GM19239 (cell line): Measurements from ENCODE around the gene RNU11.
"Not testable (repeated sequence)": the region's sequence is repeated elsewhere in the genome, so short reads cannot be mapped to it uniquely, and the experiment has no call there.

Source experiments
- DNase-seq: peaks from one replicate; pipeline ENCODE4 v3.0.0; 2011; ENCODE audit warnings: low spot score; ENCODE audit not compliant: insufficient read length
- FAIRE-seq: peaks from 2 replicates; lab custom pipeline; 2011; peaks lifted over from hg19 to GRCh38; lab: Jason Lieb, UNC

Gene RNU11

DNA sequence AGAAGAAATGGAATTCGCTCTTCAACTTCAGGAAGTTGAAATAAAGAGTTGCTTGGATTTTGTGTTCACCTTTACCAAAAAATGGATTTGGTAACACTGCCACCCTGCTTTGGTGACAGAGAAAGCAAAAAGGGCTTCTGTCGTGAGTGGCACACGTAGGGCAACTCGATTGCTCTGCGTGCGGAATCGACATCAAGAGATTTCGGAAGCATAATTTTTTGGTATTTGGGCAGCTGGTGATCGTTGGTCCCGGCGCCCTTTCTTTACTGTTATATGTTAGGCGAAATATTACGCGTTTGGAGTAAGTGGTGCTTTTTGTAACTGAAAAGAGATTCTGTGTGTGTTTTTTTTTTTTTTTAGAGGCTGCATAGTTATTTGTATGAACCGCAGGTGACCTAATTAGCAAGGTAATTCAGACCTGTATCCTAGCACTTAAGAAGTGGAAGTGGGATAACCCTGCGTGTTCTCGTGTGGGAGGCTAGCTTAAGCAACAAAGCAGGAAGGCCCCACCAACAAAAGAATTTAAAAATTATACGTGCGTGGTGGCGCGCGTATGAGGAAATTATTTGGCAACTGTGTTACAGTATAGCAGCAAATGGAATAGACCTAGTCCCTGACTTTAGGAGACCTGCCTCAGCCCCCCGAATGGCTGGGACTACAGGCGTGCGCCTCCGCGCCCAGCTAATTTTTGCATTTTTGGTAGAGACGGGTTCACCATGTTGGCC, at the start of gene RNU11:
Gene RNU11 (plus strand): TSS at position 127 of the 725 bp plus-strand sequence.
- FAIRE-seq: peak; percentile 49

DNA sequence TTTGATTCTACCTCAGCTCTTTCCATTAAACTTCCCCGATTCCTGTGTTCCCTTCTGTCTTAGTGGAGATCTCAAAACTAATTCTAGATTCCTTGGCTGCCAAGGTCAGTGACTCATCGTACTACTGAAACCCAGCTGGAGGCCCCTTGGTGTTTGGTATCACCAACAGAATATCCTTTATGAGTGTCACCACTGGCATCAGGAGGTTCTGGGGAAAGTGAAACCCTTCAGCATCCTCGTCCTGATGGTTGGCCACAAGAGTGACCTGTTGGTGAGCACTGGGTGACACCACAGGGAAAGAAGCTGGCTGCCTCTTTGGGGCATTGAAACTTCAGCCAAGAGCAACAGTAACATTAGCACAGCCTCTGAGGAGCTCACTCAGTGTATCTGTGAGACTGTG, 46.7 kb upstream of the RNU11 start:
- no peak for DNase-seq
- FAIRE-seq: peak; percentile 81

More for the DNA sequence above, at the start of gene RNU11:
- DNase-seq: peak; percentile 45

DNA sequence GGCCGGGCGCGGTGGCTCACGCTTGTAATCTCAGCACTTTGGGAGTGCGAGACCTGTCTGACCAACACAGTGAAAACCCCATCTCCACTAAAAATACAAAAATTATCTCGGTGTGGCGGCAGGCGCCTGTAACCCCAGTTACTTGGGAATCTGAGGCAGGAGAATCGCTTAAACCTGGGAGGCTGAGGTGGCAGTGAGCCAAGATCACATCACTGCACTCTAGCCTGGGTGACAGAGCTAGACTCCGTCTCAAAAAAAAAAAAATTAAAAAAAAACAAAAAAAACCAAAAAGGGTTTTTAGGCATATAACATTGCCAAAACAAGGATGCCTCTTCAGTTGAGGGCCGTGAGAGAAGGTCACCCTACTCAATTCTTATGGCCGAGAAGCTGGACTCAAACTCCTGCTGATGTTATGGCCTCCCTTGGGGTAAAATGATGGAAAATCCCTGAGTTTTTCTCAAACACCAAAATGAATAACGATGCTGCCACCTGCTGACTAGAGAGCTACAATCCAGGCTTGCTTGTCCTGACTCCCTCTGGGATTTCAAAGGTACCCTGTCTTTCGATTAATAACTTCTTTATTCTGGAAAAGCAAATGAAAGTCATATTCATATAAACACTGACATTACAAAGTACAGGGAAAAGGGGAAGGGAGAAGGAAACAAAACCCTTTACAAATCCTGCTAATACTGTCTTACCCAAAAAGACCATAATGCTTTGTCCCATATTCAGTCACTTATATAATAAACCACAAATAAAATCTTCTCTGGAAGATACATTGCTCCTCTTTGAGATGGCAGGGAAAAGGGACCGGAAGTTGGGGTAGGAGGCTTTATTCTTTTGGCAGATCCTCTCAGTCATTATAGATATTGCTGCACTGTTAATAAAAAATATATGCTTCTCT, 45.6 kb upstream of the RNU11 start:
- peak; percentile 74 for FAIRE-seq
- DNase-seq: no peak

DNA sequence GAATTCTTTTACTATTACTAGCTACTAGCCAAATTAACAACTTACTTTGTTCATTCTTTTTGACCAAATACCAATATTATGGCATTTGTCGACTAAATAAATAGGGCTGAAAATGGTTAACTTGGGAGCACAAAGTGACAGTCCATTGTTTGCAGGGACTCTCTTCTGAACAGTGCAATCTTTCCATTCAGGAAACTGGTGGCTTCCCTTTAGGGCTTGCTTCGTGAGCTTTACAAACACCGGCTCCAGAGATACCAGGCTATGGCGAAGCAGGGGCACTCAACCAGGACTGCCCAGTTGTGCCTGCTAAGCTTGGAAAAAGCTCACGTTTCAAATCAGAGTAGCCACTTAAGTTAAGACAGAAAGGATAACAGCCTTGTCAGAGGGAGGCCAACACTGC, 44.0 kb upstream of the RNU11 start:
- no peak for FAIRE-seq
- no peak for DNase-seq

DNA sequence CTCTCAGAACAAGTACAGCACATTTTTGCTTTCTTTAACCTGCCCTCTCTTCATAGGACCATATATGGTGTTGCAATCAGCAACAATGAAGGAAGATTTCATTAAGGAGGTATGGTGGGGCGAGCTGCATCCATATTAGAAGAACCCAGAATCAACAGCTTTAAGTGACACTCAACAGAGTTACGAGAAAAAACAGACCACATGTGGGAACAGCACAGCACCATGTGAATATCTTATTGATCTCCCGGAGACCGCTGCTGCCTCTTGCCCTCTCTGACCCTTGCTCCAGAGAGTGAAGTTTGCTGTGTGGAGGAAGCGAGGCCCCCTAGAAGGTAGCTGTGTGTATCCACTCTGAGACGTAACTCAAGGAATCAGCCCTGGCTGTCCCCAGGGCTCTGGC, 43.4 kb upstream of the RNU11 start:
- FAIRE-seq (no peak), DNase-seq (no peak)

DNA sequence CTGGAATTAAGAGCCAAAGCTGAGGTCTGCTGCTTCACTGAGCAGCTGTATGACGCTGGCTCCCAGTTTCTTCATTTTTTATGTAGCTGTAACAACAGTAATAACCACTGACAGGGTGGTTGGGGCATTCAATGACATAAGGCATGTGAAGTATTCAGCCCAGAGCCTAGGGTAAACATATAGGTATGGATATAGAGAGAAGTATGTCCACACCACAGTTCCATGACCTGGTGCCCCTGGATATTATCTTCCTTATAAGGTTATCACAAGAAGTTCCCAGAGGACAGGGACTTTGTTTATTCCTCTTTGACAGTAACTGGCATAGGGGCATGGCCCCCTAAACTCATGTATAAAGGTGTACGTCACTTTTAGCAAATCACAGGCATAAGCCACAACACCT, 41.6 kb upstream of the RNU11 start:
- DNase-seq: no peak

DNA sequence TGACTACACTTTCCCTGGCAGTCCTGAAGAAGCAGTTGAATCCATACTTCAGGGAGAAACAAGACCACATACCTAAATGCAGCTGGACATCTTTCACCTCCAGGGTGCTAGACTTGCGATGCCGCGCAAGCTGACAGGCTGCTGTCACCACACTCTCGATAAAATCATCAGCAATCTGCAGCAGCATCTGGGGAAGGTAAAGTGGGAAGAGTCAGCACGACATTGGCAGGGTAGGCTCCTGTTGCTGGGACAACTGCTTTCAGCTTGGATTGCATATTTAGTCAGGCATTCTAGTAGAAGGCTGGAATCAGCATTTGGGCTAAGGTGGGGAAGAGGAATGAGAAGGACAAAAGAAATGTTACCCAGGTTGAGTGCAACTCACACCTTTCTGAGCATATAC, 35.2 kb upstream of the RNU11 start:
- FAIRE-seq (no peak), DNase-seq (no peak)

More for the DNA sequence above, 41.6 kb upstream of the RNU11 start:
- FAIRE-seq: no peak

DNA sequence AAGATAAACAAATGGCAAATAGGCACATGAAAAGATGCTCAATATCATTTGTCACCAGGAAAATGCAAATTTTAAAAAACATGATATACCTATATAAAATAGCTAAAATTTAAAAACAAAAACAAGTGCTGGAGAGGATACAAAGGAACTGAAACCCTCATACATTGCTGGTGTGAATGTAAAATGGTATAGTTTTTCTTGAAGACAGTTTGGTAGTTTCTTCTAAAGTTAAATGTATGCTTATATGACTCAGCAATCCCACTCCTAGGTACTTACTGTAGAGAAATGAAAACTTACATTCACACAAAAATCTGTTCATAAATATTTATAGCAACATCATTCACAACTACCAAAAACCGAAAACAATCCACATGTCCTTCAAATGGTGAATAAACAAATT, 16.7 kb upstream of the RNU11 start:
- no peak for DNase-seq
- peak; percentile 26 for FAIRE-seq

DNA sequence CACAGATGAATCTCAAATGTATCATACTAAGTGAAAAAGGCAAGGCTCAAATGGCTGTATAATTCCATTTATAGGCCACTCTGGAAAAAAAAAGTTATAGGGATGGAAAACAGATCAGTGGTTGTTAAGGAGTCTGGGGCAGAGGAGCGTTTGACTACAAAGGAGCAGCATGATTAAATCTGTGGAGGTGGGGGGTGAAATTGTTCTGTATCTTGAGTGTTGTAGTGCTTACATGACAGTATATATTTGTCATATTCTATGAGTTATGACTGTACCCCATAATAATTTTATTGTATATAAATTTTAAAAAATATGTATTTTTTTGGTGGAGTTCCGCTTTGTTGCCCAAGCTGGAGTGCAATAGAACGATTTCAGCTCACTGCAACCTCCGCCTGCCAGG, 15.8 kb upstream of the RNU11 start:
- FAIRE-seq: peak; percentile 45

DNA sequence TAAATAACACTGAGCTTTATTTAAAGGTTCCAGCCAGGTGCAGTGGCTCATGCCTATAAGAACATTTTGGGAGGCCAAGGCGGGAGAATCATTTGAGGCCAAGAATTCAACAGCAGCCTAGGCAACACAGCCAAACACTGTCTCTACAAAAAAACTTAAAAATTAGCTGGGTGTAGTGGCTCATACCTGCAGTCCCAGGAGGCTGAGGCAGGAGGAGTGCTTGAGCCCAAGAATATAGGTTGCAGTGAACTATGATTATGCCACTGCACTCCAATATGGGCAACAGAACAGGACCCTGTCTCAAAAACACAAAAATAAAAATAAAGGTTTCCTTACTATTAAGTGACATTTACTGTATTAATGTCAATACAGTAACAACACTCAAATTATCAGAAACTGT, 7.6 kb upstream of the RNU11 start:
- no peak for FAIRE-seq
- no peak for DNase-seq

More for the DNA sequence above, 15.8 kb upstream of the RNU11 start:
- DNase-seq: no peak

DNA sequence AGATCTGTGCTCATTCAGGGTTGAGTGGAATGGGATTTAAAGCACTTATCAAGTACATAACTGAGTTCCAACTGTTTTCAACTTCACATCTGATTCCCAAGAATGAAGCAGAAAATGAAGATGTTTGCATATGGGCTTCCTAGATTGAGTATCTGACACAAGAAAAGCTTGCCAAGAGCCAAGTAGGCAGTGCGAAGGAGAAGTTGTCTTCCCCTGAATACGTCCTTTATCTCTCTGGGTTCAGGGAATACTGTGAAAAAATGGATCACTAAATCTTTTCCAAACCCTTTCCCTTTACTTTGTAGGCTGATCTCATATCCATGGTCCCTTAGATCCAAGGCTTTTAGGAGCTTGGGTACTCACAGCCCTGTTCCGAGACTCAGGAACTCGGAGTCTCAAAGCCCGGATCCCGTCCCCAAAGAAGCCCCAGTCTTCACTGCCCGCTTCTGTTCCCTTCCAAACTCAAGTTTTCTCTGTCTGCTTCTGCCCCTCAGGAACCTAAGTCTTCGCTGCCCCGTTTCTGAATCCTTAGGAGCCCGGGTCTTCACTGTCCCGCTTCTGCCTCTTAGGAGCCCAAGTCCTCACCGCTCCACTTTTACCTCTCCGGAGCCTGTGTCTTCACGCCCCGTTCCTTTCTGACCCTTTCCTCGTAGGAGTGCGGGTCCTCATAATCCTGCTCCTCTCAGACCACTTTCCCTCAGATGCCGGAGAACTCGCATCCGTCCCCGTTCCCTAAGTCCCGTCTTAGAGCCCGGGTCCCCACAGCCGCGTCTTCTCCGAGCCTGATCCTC, 6.1 kb upstream of the RNU11 start:
- no peak for DNase-seq
- no peak for FAIRE-seq

DNA sequence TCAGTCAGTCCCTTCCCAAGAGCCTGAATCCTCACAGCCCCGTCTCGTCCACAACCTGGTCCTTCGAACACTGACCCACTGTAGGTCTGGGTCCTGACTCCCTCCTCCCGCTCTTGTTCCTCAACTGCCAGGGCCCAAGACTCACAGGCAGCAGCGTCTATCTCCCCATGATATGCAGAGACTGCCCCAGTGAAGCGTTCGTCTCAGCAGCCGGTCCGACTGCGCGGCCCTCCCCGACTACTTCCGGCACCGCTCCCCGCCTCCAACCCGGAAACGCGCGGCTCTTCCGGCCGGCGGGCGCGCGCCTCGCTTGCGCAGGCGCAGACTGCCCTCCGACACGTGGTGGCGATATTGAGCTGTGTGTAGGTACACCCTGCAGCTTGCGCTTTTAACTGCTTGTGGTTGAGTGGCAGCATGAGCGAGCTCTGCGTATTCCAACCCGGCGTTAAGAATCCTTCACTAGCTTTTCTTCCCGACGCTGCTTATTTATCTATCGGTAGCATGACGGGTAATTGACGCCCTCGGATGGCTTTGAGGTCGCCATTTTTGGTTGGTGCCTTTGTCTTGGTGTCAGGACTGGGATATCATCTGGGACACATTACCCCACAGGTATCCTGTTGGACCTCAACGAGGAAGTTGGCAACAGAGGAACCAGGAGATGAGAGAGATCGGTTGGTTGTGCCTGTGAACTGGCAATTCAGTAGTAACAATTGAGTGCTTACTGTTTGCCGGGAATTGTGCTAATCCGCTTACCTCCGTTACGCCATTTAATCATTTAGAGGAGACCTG, 5.4 kb upstream of the RNU11 start, which contains the start of gene TAF12:
Gene TAF12 (minus strand): TSS at position 221 of the 789 bp plus-strand sequence. CDS start 20,986 bp downstream, outside the sequence.
- DNase-seq (peak; percentile 63), FAIRE-seq (peak; percentile 94)

DNA sequence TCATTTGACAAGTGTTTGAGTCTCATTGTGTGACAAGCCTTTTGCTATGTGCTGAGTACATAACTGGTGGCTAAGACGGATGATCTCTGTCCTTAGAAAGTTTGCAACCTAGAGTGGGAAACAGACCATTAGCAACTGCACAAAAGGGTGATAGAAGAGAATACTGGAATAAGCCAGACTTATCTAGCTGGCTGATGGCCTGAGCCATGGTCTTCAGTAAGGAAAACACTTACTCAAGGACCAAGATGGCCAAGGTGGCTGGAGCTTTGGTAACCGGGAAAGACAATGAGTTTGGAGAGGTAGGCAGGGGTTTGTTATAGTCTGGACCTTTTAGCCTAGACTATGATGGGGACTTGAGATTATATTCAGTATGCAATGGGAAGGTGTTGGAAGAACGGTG, 3.9 kb upstream of the RNU11 start:
- no peak for DNase-seq
- FAIRE-seq: no peak

DNA sequence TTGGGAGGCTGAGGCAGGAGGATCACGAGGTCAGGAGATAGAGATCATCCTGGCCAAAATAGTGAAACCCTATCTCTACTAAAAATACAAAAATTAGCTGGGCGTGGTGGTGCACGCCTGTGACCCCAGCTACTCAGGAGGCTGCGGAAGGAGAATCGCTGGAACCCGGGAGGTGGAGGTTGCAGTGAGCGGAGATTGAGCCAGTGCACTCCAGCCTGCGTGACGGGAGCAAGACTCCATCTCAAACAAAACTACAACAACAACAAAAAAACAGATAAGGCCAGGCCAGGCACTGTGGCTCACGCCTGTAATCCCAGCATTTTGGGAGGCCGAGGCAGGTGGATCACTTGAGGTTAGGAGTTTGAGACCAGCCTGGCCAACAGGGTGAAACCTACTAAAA, 3.0 kb upstream of the RNU11 start:
- FAIRE-seq, DNase-seq: not testable (repeated sequence)

DNA sequence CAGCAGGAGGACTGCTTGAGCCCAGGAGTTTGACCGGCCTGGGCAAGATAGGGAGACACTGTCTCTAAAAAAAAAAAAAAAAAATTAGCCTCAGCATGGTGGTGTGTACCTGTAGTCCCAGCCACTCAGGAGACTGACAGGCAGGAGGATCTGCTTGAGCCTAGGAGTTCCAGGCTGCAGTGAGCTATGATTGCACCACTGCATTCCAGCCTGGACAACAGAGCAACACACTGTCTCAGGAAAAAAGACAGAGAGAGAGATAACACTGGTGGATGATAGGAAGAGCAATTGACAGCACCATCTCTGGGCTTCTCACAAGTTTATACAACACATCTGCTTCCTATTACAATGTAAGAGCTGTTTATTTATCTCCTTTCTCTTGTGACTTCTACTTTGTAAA, 2.4 kb upstream of the RNU11 start:
- no peak for FAIRE-seq
- no peak for DNase-seq

DNA sequence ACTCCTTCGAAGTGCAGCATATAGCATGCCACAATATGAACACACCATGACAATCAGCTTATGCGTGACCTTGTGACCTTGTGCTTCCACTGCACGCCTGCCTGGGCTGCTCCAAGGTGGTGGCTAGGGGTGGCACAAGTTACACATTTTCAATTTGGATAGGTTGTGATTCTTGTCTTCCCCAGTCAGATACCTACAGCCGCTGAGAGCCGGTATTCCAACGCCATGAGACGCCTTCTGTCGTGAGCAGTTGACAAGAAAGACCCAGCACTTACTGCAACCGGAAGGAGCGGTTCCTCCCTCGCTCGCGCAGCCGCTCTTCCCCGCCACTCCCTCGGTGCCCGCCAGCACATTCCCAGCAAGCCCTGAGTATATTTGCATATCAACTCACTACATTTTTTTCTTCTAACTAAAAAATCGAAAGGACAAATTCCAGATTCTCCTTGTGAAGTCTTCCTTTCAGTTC, 359 bp upstream of the RNU11 start:
- FAIRE-seq: peak; percentile 86

DNA sequence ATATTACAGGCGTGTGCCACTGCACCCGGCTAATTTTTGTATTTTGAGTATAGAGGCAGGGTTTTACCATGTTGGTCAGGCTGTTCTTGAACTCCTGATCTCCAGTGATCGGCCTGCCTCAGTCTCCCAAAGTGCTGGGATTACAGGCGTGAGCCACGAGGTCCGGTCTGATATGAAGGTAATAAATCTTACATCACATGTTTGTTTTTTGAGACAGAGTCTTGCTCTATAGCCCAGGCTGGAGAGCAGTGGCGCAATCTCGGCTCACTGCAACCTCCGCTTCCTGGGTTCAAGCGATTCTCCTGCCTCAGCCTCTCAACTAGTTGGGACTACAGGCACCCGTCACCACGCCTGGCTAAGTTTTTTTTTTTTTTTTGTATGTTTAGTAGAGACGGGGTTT, 4.7 kb downstream of the RNU11 start:
- not testable (repeated sequence) for FAIRE-seq, DNase-seq

More for the DNA sequence above, 359 bp upstream of the RNU11 start:
- no peak for DNase-seq

DNA sequence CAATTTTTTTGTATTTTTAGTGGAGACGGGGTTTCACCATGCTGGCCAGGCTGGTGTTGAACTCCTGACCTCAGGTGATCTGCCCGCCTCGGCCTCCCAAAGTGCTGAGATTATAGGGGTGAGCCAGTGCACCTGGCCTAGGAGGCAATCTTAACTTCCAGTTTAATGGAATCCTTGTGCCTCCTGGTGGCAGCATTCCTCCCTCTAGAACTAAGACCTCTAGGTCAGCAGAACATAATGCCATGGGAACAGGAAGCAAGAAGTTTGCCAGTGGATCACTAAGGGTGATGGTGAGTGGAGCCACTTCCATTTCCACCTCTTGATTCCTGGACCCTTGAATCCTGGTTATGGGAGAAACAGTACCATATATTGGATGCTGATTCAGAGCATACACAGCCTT, 5.5 kb downstream of the RNU11 start:
- FAIRE-seq, DNase-seq: not testable (repeated sequence)
